Upper lobe of left lung (tissue), 6 donors: Measurements from ENCODE around the gene GBE1. TPM values are rescaled to one million over a fixed set of nuclear protein-coding genes. Genes with fewer than 3 reads are reported as not detected.
"Not testable (repeated sequence)": the region's sequence is repeated elsewhere in the genome, so short reads cannot be mapped to it uniquely, and the experiment has no call there.

Source experiments
- ATAC-seq, 2 donors: fragments of 200-7000 bp; cut with Tn5 transposase; one replicate each; pipeline ENCODE4 v1.9.1; 2022; ENCODE audit warnings: mild to moderate bottlenecking in 2 of 2, moderate library complexity in 2 of 2; ENCODE audit not compliant: low FRiP score in 2 of 2
- DNase-seq, 2 donors: peaks; one replicate each; pipeline ENCODE4 v3.0.0-alpha.2; 2019 to 2020
- H3K27ac ChIP-seq, 4 donors: fragments of 200-600 bp; sonication (generic); one replicate each; pipeline ENCODE4 v1.5.1; 2016 to 2019
- H3K27me3 ChIP-seq, 4 donors: fragments of 200-600 bp; sonication (generic); one replicate each; pipeline ENCODE4 v1.5.1; 2017 to 2019
- H3K36me3 ChIP-seq, 4 donors: fragments of 200-600 bp; sonication (generic); one replicate each; pipeline ENCODE4 v1.5.1; 2016 to 2019
- H3K4me1 ChIP-seq, 4 donors: fragments of 200-600 bp; sonication (generic); one replicate each; pipeline ENCODE4 v1.5.1; 2018 to 2019
- H3K4me3 ChIP-seq, 4 donors: fragments of 200-600 bp; sonication (generic); one replicate each; pipeline ENCODE4 v1.5.1; 2017 to 2019; ENCODE audit warnings: mild to moderate bottlenecking in 2 of 4, moderate library complexity in 1 of 4
- H3K9me3 ChIP-seq, 4 donors: fragments of 200-600 bp; sonication (generic); one replicate each; pipeline ENCODE4 v1.5.1; 2018 to 2019
- CTCF ChIP-seq, 6 experiments: fragments of 450-650 bp in 4 of 6; fragments of 200-600 bp in 2 of 6; sonication (generic) in 2 of 6; IDR thresholded peaks; one replicate each; pipeline ENCODE4 v1.5.1; 2016 to 2019; ENCODE audit warnings: antibody characterized with exemption in 6 of 6
- EP300 ChIP-seq, 4 donors: sonication (generic); formaldehyde crosslinking; IDR thresholded peaks; one replicate each; pipeline ENCODE4 v1.5.1; 2017; ENCODE audit warnings: antibody characterized with exemption in 4 of 4, control low read depth in 2 of 4
- POLR2A ChIP-seq, 4 donors: fragments of 450-650 bp; IDR thresholded peaks; one replicate each; pipeline ENCODE4 v1.5.1; 2016 to 2017; ENCODE audit warnings: antibody characterized with exemption in 4 of 4, mild to moderate bottlenecking in 2 of 4
- POLR2AphosphoS5 ChIP-seq, 2 donors: sonication (generic); formaldehyde crosslinking; IDR thresholded peaks; one replicate each; pipeline ENCODE4 v1.5.1; 2017; ENCODE audit warnings: antibody characterized with exemption in 2 of 2
- WGBS, 2 donors: methylation state at CpG; one replicate each; pipeline ENCODE4 v1.1.5; 2017 to 2018; 5-methylcytosine and 5-hydroxymethylcytosine counted together
- total RNA-seq, 6 donors: library from RNA; depleted of rRNA in 4 of 6; stranded (reverse); fragments of >200 nt in 4 of 6; gene quantifications; one replicate each; pipeline versions ENCODE4 v1.1.0 to v1.2.1, GENCODE V29; 2016 to 2021
- donor health status: DM: no; HTN: no; CAD: no; lungs with moderate emphysema.
- donor health status: DM: no; HTN: yes; CAD: no; lungs with severe emphysema.

Gene GBE1
- total RNA-seq, 6 donors from 2014 or later: 19.9 to 40.9 (median 27.5) TPM

- Histone ChIP-seq H3K27ac (no peak overlapping the region), H3K36me3 (no peaks in the 10 kb centered on the region), H3K9me3 (no peaks in the 10 kb centered on the region), H3K27me3 (no peaks in the 10 kb centered on the region), H3K4me3 (no peak overlapping the region), H3K4me1 (peaks cover 17 to 22% (median 21%) of the 10 kb centered on the region in 4 donors)
- ATAC-seq: no peak
- no peak for DNase-seq
- no peak for TF ChIP-seq POLR2AphosphoS5 (IDR thresholded peaks at IDR 0.05)
- 80 to 85% methylated on average over 1 of the region's 1 CpG for WGBS, 2 donors
Observed at GRCh38 chr3:81758275-81758674, 3.2 kb downstream of the GBE1 start.

GRCh38 chr3:81753416-81754027, 7.9 kb downstream of the GBE1 start:
- ATAC-seq: no peak
- 42 to 63% methylated on average over 2 of the region's 2 CpGs for WGBS, 2 donors

GRCh38 chr3:81752604-81753003, 8.8 kb downstream of the GBE1 start:
- DNase-seq: no peak
- ATAC-seq: no peak
- no peak overlapping the region for H3K27ac ChIP-seq
- no peaks in the 10 kb centered on the region for H3K9me3 ChIP-seq
- no peaks in the 10 kb centered on the region for H3K4me1 ChIP-seq
- no peak overlapping the region for H3K4me3 ChIP-seq
- no peaks in the 10 kb centered on the region for H3K27me3 ChIP-seq
- TF ChIP-seq CTCF (IDR thresholded peaks at IDR 0.05): no peak
- no peak for TF ChIP-seq POLR2AphosphoS5 (IDR thresholded peaks at IDR 0.05)
- peaks cover 0 to 12% (median 0%) of the 10 kb centered on the region in 4 donors for H3K36me3 ChIP-seq

More at GRCh38 chr3:81753416-81754027, 7.9 kb downstream of the GBE1 start:
- Histone ChIP-seq H3K4me3 (no peak overlapping the region), H3K27me3 (no peaks in the 10 kb centered on the region), H3K36me3 (peaks cover 0 to 12% (median 0%) of the 10 kb centered on the region in 4 donors), H3K4me1 (peaks cover 0 to 6% (median 2%) of the 10 kb centered on the region in 4 donors), H3K27ac (no peak overlapping the region), H3K9me3 (no peaks in the 10 kb centered on the region)
- DNase-seq: no peak
- TF ChIP-seq POLR2AphosphoS5 (IDR thresholded peaks at IDR 0.05) (no peak), CTCF (IDR thresholded peaks at IDR 0.05) (no peak), EP300 (IDR thresholded peaks at IDR 0.05) (no peak), POLR2A (IDR thresholded peaks at IDR 0.05) (no peak)

- WGBS, 2 donors: 81 to 82% methylated on average over 2 of the region's 2 CpGs
- no peak overlapping the region for H3K4me3 ChIP-seq
- TF ChIP-seq POLR2A (IDR thresholded peaks at IDR 0.05): no peak
- TF ChIP-seq CTCF (IDR thresholded peaks at IDR 0.05): no peak
- TF ChIP-seq POLR2AphosphoS5 (IDR thresholded peaks at IDR 0.05): no peak
- TF ChIP-seq EP300 (IDR thresholded peaks at IDR 0.05): no peak
Observed at GRCh38 chr3:81749265-81749664, 12.2 kb downstream of the GBE1 start.

GRCh38 chr3:81747280-81747679, 14.2 kb downstream of the GBE1 start:
- not testable (repeated sequence) for H3K9me3 ChIP-seq, H3K27ac ChIP-seq, DNase-seq, H3K27me3 ChIP-seq, ATAC-seq, H3K4me3 ChIP-seq, H3K36me3 ChIP-seq
- H3K4me1 ChIP-seq: peaks cover 10 to 28% (median 16%) of the 10 kb centered on the region in 4 donors
- 89% methylated on average over 4 of the region's 4 CpGs for WGBS, 2 donors

More at GRCh38 chr3:81749265-81749664, 12.2 kb downstream of the GBE1 start:
- no peak for ATAC-seq
- H3K27me3 ChIP-seq: no peaks in the 10 kb centered on the region
- peaks cover 0 to 12% (median 0%) of the 10 kb centered on the region in 4 donors for H3K36me3 ChIP-seq
- no peak overlapping the region for H3K27ac ChIP-seq
- DNase-seq: no peak
- peaks cover 0 to 9% (median 2%) of the 10 kb centered on the region in 4 donors for H3K4me1 ChIP-seq
- no peaks in the 10 kb centered on the region for H3K9me3 ChIP-seq

- H3K27ac ChIP-seq: peak overlapping the region in 3 of 4 donors; percentile 66 to 76 (median 74)
- ATAC-seq: peak; percentile 85 to 93
- peaks cover 10 to 31% (median 19%) of the 10 kb centered on the region in 4 donors for H3K4me1 ChIP-seq
- TF ChIP-seq EP300 (IDR thresholded peaks at IDR 0.05): no peak
- TF ChIP-seq POLR2A (IDR thresholded peaks at IDR 0.05): no peak
- TF ChIP-seq POLR2AphosphoS5 (IDR thresholded peaks at IDR 0.05): peak in 1 of 2 donors; percentile 44
- TF ChIP-seq CTCF (IDR thresholded peaks at IDR 0.05): no peak
- H3K4me3 ChIP-seq: no peak overlapping the region
- no peaks in the 10 kb centered on the region for H3K9me3 ChIP-seq
- no peaks in the 10 kb centered on the region for H3K27me3 ChIP-seq
- no peak for DNase-seq
- H3K36me3 ChIP-seq: no peaks in the 10 kb centered on the region
Observed at GRCh38 chr3:81744366-81744765, 17.1 kb downstream of the GBE1 start.
